ENCODE data around the gene CES3. TPM values are rescaled to one million over a fixed set of nuclear protein-coding genes. Genes with fewer than 3 reads are reported as not detected.

CES3 gene
- total and polyA plus RNA-seq, 9 donors, result 0.45 to 2.3 (median 1.3) TPM

- 95 to 97% (median 97%) methylated on average over 7 of the region's 7 CpGs for WGBS, 3 donors
- intact Hi-C loops (cut with DNase I), result no loop called here
- H3K4me1 ChIP-seq (ENCODE audit: insufficient read depth), result no peaks in the 10 kb centered on the region
- no peaks in the 10 kb centered on the region for H3K36me3 ChIP-seq
- no peak for DNase-seq
- no peak overlapping the region for H3K4me3 ChIP-seq
- no peaks in the 10 kb centered on the region for H3K27me3 ChIP-seq
- TF ChIP-seq POLR2A (IDR thresholded peaks at IDR 0.05), result no peak
- no peak for TF ChIP-seq EP300 (IDR thresholded peaks at IDR 0.05)
- TF ChIP-seq, protein P1, sequence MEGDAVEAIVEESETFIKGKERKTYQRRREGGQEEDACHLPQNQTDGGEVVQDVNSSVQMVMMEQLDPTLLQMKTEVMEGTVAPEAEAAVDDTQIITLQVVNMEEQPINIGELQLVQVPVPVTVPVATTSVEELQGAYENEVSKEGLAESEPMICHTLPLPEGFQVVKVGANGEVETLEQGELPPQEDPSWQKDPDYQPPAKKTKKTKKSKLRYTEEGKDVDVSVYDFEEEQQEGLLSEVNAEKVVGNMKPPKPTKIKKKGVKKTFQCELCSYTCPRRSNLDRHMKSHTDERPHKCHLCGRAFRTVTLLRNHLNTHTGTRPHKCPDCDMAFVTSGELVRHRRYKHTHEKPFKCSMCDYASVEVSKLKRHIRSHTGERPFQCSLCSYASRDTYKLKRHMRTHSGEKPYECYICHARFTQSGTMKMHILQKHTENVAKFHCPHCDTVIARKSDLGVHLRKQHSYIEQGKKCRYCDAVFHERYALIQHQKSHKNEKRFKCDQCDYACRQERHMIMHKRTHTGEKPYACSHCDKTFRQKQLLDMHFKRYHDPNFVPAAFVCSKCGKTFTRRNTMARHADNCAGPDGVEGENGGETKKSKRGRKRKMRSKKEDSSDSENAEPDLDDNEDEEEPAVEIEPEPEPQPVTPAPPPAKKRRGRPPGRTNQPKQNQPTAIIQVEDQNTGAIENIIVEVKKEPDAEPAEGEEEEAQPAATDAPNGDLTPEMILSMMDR (IDR thresholded peaks at IDR 0.05), result no peak
- no peak overlapping the region for H3K27ac ChIP-seq
- no peaks in the 10 kb centered on the region for H3K9me3 ChIP-seq
Observed at GRCh38 chr16:66914541-66914940, 46.5 kb upstream of the CES3 start.

- Histone ChIP-seq H3K4me3 (no peak overlapping the region), H3K9me3 (no peaks in the 10 kb centered on the region), H3K4me1 (ENCODE audit: insufficient read depth) (no peaks in the 10 kb centered on the region), H3K36me3 (no peaks in the 10 kb centered on the region), H3K27ac (no peak overlapping the region), H3K27me3 (no peaks in the 10 kb centered on the region)
- TF ChIP-seq EP300 (IDR thresholded peaks at IDR 0.05), result no peak
- DNase-seq, result no peak
- 20 to 38% (median 31%) methylated on average over 7 of the region's 7 CpGs for WGBS, 3 donors
- intact Hi-C loops (cut with DNase I), result no loop called here
Observed at GRCh38 chr16:66915041-66915440, 46.0 kb upstream of the CES3 start.

GRCh38 chr16:66916518-66916917, 44.5 kb upstream of the CES3 start:
- H3K4me1 ChIP-seq (ENCODE audit: insufficient read depth), result no peaks in the 10 kb centered on the region
- no peak for DNase-seq
- TF ChIP-seq, protein P1 (IDR thresholded peaks at IDR 0.05), result no peak
- TF ChIP-seq POLR2A (IDR thresholded peaks at IDR 0.05) (no peak), EP300 (IDR thresholded peaks at IDR 0.05) (no peak)
- H3K4me3 ChIP-seq, result no peak overlapping the region
- no peak overlapping the region for H3K27ac ChIP-seq
- intact Hi-C loops (cut with DNase I), result no loop called here
- no peaks in the 10 kb centered on the region for H3K9me3 ChIP-seq
- 82 to 89% (median 86%) methylated on average over 6 of the region's 6 CpGs for WGBS, 3 donors
- no peaks in the 10 kb centered on the region for H3K27me3 ChIP-seq
- no peaks in the 10 kb centered on the region for H3K36me3 ChIP-seq

GRCh38 chr16:66917741-66918140, 43.3 kb upstream of the CES3 start:
- no peak for TF ChIP-seq POLR2A (IDR thresholded peaks at IDR 0.05)
- TF ChIP-seq, protein P1 (IDR thresholded peaks at IDR 0.05), result no peak
- TF ChIP-seq EP300 (IDR thresholded peaks at IDR 0.05), result no peak
- H3K27ac ChIP-seq, result no peak overlapping the region
- no peaks in the 10 kb centered on the region for H3K36me3 ChIP-seq
- H3K9me3 ChIP-seq, result no peaks in the 10 kb centered on the region
- H3K4me3 ChIP-seq, result no peak overlapping the region
- no peaks in the 10 kb centered on the region for H3K4me1 ChIP-seq (ENCODE audit: insufficient read depth)
- 84 to 85% (median 85%) methylated on average over 9 of the region's 9 CpGs for WGBS, 3 donors
- DNase-seq, result no peak
- no peaks in the 10 kb centered on the region for H3K27me3 ChIP-seq
- intact Hi-C loops (cut with DNase I), result no loop called here

GRCh38 chr16:66918355-66918754, 42.7 kb upstream of the CES3 start:
- Histone ChIP-seq H3K27ac (no peak overlapping the region), H3K4me1 (ENCODE audit: insufficient read depth) (peaks cover 3% of the 10 kb centered on the region), H3K4me3 (no peak overlapping the region), H3K9me3 (no peaks in the 10 kb centered on the region), H3K36me3 (no peaks in the 10 kb centered on the region), H3K27me3 (no peaks in the 10 kb centered on the region)
- 85 to 88% (median 88%) methylated on average over 6 of the region's 6 CpGs for WGBS, 3 donors
- DNase-seq, result no peak
- TF ChIP-seq POLR2A (IDR thresholded peaks at IDR 0.05) (no peak), EP300 (IDR thresholded peaks at IDR 0.05) (no peak)
- TF ChIP-seq, protein P1 (IDR thresholded peaks at IDR 0.05), result no peak
- intact Hi-C loops (cut with DNase I), result no loop called here

Measured in ovary (tissue), 9 donors.